Stimulated activated CD4-positive, alpha-beta T cell treated with anti-CD3 and anti-CD28 coated beads, Interleukin-12 subunit alpha, Interleukin-12 subunit beta, amount 100 ng/mL, for 24 hours (primary cell): ENCODE data around the gene KRT6C.
"Not testable (repeated sequence)": the region's sequence is repeated elsewhere in the genome, so short reads cannot be mapped to it uniquely, and the experiment has no call there.

Source experiments
- DNase-seq, 2 experiments: peaks; one replicate each; pipeline ENCODE4 v3.0.0-alpha.2; 2020; ENCODE audit warnings: low read depth in 2 of 2

Gene KRT6C

DNA sequence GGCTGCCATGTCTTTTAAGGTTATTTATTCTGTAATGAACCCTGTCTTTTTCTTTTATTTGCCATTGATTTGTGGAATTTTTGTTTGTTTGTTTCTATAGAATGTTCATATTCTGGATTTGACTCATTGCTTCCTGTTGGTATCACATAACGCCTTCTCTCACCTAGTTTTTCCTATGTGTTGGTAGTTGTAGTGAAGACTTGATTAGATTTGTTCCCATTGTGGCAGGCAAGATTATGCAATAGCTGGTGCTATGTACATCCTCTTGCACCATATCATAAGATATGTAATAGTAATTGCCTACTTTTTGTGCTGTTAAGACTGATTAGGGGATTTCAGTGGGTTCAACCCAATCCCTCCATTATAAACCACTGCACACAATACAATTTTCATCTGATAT, 17.8 kb downstream of the KRT6C start:
- no peak for DNase-seq

DNA sequence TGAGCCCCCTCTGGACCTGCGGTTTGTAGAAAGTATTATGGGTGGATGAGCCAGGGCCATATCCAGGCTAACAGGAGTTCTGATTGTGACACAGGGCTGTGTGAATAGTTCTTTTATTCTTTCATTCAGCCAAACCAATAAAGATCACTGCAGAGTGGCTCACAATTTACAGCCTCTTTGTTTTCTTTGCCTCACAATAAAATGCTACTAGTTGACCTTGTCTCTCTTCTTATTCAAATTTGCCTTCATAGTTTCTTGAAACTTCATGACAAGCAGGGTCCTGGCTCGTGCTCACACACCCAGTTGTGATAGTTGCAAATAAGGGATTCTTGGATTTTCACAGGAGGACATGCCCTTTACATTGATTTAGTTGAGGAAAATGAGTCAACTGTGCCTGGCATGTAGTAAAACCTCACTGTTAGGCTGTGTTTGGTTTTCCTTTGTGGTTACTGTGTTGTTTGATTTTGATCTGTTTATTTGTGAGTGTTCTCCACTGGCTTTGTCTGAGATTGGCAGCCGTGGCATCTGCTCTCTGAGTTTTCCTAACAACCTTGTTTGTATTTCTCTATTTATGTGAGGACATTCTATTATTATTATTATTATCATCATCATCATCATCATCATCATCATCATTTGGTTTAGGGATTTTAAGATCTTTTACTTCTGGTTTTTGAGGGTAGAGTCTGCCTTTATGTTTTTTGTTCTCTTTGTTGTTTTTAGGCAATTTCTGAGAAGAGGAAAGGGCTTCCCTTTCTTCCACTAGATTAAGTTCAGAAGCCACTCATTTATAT, 19.0 kb downstream of the KRT6C start:
- no peak for DNase-seq

GRCh38 chr12:52452101-52452500, 21.5 kb downstream of the KRT6C start, which contains the start of gene KRT6B:
Gene KRT6B, minus strand, starts transcription at chr12:52452146. Its CDS starts 68 bp downstream, at chr12:52452078.
- no peak for DNase-seq

GRCh38 chr12:52448228-52448627, 25.4 kb downstream of the KRT6C start:
- DNase-seq, result no peak

DNA sequence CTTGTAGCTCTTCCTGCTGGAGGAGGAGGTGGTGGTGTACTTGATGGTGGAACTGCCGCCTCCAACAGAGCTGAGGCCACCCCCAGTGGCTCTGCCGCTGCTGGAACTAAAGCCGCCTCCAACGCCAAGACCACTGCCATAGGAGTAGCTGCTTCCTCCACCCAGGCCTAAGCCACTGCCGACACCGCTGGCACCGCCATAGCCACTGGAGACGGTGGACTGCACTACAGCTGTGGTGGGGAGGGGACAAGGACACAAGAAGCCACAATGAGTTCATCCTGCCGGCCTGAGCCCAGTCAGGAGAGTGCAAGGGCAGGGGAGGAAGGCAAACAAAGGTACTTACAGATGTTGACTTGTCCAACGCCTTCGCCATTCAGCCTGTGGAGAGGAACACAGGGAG, 26.4 kb downstream of the KRT6C start:
- not testable (repeated sequence) for DNase-seq

DNA sequence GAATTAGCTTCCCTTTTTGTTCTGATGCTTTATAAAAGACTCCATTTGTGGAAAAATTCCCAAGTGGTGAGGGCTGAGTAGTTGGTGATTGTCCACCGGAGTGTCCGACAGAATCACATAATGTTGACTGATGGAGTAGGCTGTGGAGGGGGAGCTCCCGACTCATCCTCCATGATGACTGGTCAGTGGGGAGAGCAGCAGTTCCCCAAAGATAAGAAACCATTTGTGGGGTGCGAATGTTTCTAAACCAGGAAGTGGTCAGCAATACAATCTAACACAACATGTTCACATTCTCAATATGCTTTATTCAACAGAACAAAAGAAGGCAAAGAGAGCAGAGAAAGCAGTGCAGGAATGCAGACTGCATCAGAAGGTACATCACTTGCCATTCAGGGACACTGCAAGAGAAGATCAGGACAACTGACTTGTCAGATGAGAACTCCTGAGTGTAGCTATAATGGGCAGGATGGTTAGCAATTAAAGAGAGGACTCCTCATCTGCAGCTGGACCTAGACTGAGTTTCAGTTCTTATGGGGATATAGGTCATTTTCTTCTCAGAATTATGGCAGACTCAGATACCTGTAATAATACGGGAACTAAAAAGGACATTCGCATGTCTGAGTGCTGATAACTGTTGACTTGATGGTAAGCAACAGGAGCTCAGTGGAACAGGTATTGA, 27.1 kb downstream of the KRT6C start:
- no peak for DNase-seq

GRCh38 chr12:52445876-52446275, 27.7 kb downstream of the KRT6C start:
- no peak for DNase-seq

- no peak for DNase-seq
Observed at GRCh38 chr12:52444647-52445595, 28.7 kb downstream of the KRT6C start.

DNA sequence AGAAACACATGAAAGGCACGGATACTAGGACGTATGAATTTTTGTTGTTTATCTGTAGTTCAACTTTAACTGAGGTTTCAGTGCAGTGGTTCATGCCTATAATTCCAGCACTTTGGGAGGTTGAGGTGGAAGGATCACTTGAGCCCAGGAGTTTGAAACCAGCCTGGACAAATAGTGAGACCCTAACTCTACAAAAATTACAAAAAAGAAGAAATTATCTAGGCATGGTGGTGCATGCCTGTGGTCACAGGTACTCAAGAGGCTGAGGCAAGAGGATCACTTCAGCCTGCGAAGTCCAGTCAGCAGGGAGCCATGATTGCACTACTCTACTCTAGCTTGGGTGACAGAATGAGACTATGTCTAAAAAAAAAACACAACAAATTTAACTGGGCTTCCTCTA, 29.6 kb downstream of the KRT6C start:
- no peak for DNase-seq

- DNase-seq, result no peak
Observed at GRCh38 chr12:52442600-52443061, 31.0 kb downstream of the KRT6C start.

DNA sequence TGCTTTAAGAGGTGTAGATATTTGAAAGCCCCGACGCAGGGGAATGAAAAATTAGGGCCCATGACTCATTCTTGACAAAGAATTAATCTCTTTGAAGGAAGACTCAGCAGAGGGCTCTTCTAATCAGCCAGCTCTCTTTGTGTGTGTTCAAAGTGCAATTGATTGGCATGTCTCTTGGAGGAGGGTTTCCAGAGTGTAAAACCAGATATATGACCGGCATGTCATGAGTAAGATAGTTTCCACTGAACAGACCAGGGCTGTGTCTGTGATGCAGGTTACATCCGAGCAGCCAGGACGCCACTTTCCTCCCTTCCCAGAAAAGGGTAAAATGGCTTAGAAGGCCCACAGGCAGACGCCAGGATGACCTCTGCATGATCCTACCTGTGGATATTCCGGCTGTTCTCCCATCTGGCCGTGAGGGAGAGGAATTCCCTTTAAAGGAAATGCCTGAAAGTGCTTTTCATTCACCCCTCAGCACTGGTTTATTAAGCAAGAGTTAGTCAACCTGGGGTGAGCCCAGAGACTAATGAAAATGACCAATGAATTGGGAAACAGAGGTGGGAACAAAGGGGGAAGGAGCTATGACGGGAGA, 32.2 kb downstream of the KRT6C start:
- no peak for DNase-seq

DNA sequence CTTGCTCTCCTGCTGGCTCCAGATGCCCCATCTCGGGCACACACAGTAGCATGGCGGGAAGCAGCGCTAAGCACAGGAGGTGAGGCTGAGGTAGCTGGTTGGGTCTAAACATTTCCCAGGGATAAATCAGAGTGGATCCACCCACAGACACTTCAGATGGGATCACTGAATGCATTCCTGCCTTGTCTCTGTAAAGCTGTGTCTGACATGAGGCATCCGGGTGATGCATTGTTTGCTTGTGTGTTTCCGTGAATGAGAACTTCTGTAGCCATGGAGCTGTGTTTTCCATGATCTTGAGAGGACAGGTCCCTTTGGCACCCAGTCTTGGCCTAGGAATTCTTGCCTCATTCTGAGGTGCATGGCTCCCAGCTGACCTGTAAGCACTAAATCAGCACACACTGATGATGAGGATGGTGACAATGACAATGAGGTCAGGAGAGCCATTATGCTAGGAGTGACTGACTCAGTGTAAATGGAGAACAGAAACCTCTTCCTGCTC, 32.7 kb downstream of the KRT6C start:
- DNase-seq, result no peak

GRCh38 chr12:52439845-52440244, 33.8 kb downstream of the KRT6C start:
- DNase-seq, result no peak

DNA sequence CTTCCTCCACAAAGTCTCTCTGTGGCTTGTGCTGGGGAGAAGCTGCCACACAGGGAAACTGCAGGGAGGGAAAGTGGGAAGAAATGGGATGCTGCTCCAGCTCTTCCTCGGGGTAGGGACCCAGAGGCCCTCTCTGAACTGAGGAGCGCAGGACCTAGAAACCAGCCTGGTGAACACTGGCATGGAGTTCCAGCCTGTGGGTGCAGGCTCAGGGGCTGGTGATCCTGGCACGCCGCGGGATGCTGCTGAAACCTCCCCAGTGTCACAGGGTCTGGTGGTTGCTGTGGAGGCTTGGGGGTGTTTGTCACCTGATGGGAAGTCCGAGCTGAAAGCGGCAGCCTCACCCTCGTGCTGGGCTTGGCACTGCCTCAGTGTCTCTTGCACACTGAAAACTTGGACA, 34.2 kb downstream of the KRT6C start:
- no peak for DNase-seq

DNA sequence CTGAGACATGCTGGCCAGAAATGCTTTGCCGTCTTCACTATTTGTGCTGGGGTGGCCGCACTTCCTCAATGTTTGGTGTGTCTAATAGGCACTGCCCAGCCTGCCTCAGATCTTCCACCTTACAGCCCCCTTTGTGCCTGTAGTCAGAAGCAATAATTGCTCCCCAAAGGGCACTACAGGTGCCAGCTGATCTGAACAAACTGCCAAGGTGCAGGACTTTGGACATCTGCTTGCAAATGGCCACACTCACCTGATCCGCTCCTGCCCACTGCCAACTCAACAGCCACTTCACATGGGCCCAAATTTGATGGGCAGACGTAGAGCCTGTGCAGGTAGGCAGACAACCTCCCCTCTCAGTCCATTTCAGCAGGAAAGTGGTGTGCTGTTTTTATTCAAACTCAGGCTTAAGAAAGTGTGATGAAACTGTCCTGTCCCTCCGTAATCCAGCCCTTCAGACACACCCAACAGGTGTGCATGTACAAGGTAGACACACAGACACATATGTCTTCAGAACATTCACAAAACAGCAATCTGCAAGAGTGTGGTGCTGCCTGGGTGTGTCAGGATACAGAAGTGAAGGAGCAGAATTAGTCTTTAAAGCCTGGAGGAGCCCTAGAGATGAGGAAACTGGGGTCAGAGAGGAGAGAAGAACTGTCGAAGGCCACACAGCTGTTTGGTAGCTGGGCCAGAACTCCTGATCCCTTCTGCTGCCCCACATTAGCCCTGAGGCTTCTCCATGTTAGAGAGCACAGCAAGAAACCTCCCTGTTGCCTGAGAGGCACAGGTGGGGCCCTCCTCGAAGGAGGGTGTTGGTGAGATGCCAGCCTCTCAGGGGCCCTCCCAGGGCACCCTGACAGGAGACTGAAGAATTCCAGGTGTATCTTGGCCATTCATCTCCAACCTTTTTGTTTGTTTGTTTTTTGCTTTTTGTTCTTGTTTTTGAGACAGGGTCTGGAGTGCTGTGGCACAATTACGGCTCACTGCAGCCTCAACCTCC, 35.0 kb downstream of the KRT6C start:
- DNase-seq, result no peak

DNA sequence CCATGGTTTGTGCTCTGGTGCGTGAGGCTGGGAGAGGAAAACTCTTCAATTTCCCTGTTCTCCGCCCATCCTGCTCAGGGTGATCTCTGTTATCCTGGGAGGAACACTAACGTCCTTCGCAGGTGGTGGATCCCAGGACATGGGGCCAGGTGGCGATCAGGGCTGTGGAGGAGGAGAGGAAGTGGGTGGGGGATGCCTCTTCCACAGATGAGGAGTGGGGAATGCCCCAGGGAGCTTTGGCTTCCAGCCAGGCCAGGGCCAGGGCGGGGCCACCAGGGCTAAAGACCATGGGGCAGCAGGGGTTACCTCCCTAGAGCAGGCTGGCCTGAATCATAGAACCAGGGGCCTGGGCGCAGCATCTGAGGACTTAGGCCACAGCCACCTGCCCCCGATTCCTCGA, 36.1 kb downstream of the KRT6C start:
- DNase-seq, result no peak

GRCh38 chr12:52436828-52437474, 36.7 kb downstream of the KRT6C start:
- DNase-seq, result no peak

- no peak for DNase-seq
Observed at GRCh38 chr12:52436000-52436827, 37.4 kb downstream of the KRT6C start.

DNA sequence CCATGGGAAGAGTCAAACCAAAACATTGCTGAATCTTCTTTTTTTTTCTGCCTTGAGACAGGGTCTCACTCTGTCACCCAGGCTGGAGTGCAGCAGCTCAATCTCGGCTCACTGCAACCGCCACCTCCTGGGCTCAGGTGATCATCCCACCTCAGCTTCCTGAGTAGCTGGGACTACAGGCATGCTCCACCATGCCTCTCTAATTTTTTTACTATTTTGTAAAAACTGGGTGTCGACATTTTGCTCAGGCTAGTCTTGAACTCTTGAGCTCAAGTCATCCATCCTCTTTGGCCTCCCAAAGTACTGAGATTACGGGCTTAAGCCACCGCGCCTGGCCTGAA, 38.0 kb downstream of the KRT6C start:
- no peak for DNase-seq
